ENCODE data around the gene SLC10A3. TPM values are rescaled to one million over a fixed set of nuclear protein-coding genes. Genes with fewer than 3 reads are reported as not detected.

Gene SLC10A3
- total and polyA plus RNA-seq, 8 donors, result 13.3 to 26.8 (median 18.6) TPM

GRCh38 chrX:154487518-154488290 is 2.7 kb downstream of the SLC10A3 start:
- H3K27ac ChIP-seq, result peak overlapping the region in 1 of 2 donors; percentile 74
- no peak for ATAC-seq
- H3K4me3 ChIP-seq, result no peak overlapping the region
- H3K4me1 ChIP-seq, result peaks cover 6 to 46% of the 10 kb centered on the region in 2 donors
- no peak for DNase-seq
- no peak for TF ChIP-seq CTCF (IDR thresholded peaks at IDR 0.05)
- no peaks in the 10 kb centered on the region for H3K27me3 ChIP-seq
- intact Hi-C loops (cut with DNase I), result no loop called here
- peaks cover 0 to 17% of the 10 kb centered on the region in 2 donors for H3K36me3 ChIP-seq
- no peaks in the 10 kb centered on the region for H3K9me3 ChIP-seq

GRCh38 chrX:154486396-154487207 is 3.8 kb downstream of the SLC10A3 start, which contains the start of gene UBL4A:
UBL4A (minus strand) TSS chrX:154486615; CDS start chrX:154486584, 31 bp downstream.
- intact Hi-C loops (cut with DNase I), result no loop called here
- ATAC-seq, result peak; percentile 54

GRCh38 chrX:154486052-154486395 is 4.4 kb downstream of the SLC10A3 start:
- H3K36me3 ChIP-seq, result peaks cover 0 to 17% of the 10 kb centered on the region in 2 donors
- H3K4me1 ChIP-seq, result peaks cover 6 to 46% of the 10 kb centered on the region in 2 donors
- no peaks in the 10 kb centered on the region for H3K9me3 ChIP-seq
- H3K4me3 ChIP-seq, result peak overlapping the region; percentile 54 to 68
- TF ChIP-seq CTCF (IDR thresholded peaks at IDR 0.05), result no peak
- DNase-seq (no peak), ATAC-seq (no peak)
- H3K27me3 ChIP-seq, result no peaks in the 10 kb centered on the region
- peak overlapping the region; percentile 70 to 80 for H3K27ac ChIP-seq
- intact Hi-C loops (cut with DNase I), result no loop called here

More at GRCh38 chrX:154486396-154487207, 3.8 kb downstream of the SLC10A3 start, which contains the start of gene UBL4A:
- H3K9me3 ChIP-seq, result no peaks in the 10 kb centered on the region
- TF ChIP-seq CTCF (IDR thresholded peaks at IDR 0.05), result no peak
- H3K4me3 ChIP-seq, result peak within 1 kb of the TSS; percentile 54 to 68
- no peaks in the 10 kb centered on the region for H3K27me3 ChIP-seq
- peaks cover 0 to 17% of the 10 kb centered on the region in 2 donors for H3K36me3 ChIP-seq
- H3K4me1 ChIP-seq, result peaks cover 6 to 46% of the 10 kb centered on the region in 2 donors
- H3K27ac ChIP-seq, result peak within 1 kb of the TSS; percentile 70 to 80
- DNase-seq, result peak; percentile 36 to 87 (median 74)

DNA sequence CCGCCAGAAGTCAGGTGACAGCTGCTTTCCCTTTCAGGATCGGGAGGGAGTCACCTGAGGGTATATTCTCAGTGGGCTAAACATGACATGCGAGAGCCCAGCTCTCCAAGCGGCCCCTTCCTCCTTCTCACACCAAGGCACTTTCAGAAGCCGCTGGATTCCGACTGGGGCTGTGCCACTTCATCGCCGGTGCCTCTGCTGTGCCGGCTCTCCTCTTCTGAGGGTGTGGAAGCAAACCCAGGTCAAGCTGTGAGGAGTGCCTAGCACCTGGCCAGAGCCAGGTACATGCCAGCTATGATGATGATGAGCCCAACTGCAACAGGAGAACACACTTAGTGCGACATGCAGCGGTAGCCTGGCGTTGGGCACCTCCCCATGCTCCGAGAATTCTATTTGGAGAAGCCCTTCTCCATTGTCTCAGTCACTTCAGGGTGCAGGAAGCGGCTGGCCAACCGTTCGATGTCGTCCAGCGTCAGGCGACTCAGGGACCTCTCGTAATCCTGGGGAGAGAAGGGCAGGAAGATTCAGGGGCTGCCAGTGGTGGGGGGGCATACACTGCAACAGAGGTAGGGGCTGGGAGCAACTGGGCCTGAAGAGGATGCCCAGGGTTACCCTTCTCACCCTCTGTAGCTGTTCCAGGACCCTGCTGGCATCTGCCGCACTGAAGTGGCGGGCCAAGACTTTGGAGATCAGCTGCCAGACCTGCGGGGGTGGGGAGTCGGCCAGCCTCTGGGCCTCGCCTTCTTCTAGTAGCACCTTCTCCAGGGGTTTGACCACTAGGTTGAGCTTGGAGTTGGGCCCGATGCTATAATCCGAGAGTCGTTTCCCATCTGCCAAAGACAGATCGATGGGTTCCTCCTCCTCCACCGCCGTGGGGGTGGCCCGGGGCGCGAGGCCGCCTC is 5.0 kb downstream of the SLC10A3 start:
- no peak for ATAC-seq
- intact Hi-C loops (cut with DNase I), result no loop called here

More for the DNA sequence above, 5.0 kb downstream of the SLC10A3 start:
- H3K27ac ChIP-seq, result peak overlapping the region; percentile 70 to 80
- peak overlapping the region; percentile 54 to 68 for H3K4me3 ChIP-seq
- DNase-seq, result no peak
- no peaks in the 10 kb centered on the region for H3K27me3 ChIP-seq
- TF ChIP-seq CTCF (IDR thresholded peaks at IDR 0.05), result no peak
- peaks cover 0 to 17% of the 10 kb centered on the region in 2 donors for H3K36me3 ChIP-seq
- H3K9me3 ChIP-seq, result no peaks in the 10 kb centered on the region
- peaks cover 6 to 46% of the 10 kb centered on the region in 2 donors for H3K4me1 ChIP-seq

Measured in left lung (tissue), 10 donors.